Peyer's patch (tissue), 4 donors: ENCODE measurements around the gene P2RX2.

ENCODE experiments used
- POLR2A ChIP-seq, 2 donors: fragments of 450-650 bp; IDR thresholded peaks; one replicate each; pipeline ENCODE4 v1.5.1; 2017; ENCODE audit warnings: antibody characterized with exemption in 2 of 2, mild to moderate bottlenecking in 2 of 2, moderate library complexity in 2 of 2
- TF ChIP-seq, protein P1 (sequence below), 6 experiments: fragments of 450-650 bp in 4 of 6; fragments of 200-600 bp in 2 of 6; sonication (generic) in 1 of 6; IDR thresholded peaks; one replicate each; pipeline ENCODE4 v1.5.1; 2017 to 2019; ENCODE audit warnings: antibody characterized with exemption in 6 of 6, mild to moderate bottlenecking in 3 of 6, moderate library complexity in 1 of 6

DNA sequence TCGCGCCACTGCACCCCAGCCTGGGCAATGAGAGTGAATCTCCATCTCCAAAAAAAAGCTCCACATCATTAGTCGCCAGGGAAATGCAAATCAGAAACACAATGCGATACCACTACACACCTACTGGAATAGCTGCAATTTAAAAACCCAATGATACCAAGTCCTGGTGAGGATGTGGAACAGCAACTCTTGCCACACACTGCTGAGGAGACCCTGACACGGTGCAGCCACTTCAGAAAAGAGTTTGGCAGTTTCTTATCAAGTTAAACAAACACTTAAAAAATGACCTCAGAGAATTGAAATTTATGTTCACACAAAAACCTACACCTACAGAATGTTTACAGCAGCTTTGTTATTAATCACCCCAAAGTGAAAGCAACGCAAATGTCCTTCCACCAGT, 12.1 kb downstream of the P2RX2 start:
- TF ChIP-seq POLR2A (IDR thresholded peaks at IDR 0.05): no peak
- TF ChIP-seq, protein P1, sequence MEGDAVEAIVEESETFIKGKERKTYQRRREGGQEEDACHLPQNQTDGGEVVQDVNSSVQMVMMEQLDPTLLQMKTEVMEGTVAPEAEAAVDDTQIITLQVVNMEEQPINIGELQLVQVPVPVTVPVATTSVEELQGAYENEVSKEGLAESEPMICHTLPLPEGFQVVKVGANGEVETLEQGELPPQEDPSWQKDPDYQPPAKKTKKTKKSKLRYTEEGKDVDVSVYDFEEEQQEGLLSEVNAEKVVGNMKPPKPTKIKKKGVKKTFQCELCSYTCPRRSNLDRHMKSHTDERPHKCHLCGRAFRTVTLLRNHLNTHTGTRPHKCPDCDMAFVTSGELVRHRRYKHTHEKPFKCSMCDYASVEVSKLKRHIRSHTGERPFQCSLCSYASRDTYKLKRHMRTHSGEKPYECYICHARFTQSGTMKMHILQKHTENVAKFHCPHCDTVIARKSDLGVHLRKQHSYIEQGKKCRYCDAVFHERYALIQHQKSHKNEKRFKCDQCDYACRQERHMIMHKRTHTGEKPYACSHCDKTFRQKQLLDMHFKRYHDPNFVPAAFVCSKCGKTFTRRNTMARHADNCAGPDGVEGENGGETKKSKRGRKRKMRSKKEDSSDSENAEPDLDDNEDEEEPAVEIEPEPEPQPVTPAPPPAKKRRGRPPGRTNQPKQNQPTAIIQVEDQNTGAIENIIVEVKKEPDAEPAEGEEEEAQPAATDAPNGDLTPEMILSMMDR (IDR thresholded peaks at IDR 0.05): no peak
